Neural cell (in vitro differentiated cells): ENCODE results near the gene HDDC3. TPM values are rescaled to one million over a fixed set of nuclear protein-coding genes. Genes with fewer than 3 reads are reported as not detected.

Experiments used
- H2AFZ ChIP-seq: fragments of 200-600, 300-800 bp; sonication (generic), shearing (Covaris generic); 2 replicates; pipeline ENCODE4 v1.6.0; 2014; ENCODE audit warnings: low read depth, mild to moderate bottlenecking, antibody characterized with exemption, low read length, moderate library complexity
- H3F3A ChIP-seq: fragments of 200-600 bp; shearing (Covaris generic); 2 replicates; pipeline ENCODE4 v1.6.1; 2016; ENCODE audit warnings: mild to moderate bottlenecking, moderate library complexity, mixed read lengths, antibody characterized with exemption, low read length; ENCODE audit not compliant: insufficient read depth, poor library complexity, severe bottlenecking
- H3K27ac ChIP-seq: fragments of 200-600, 300-800 bp; sonication (generic), shearing (Covaris generic); 2 replicates; pipeline ENCODE4 v1.5.1; 2014; ENCODE audit warnings: mild to moderate bottlenecking, low read length, moderate library complexity
- H3K27me3 ChIP-seq: fragments of 300-800, 200-600 bp; sonication (generic), shearing (Covaris generic); 2 replicates; pipeline ENCODE4 v1.6.0; 2014; ENCODE audit warnings: mild to moderate bottlenecking, low read depth, low read length, moderate library complexity; ENCODE audit not compliant: insufficient read depth
- H3K36me3 ChIP-seq: fragments of 300-800, 200-600 bp; sonication (generic), shearing (Covaris generic); 2 replicates; pipeline ENCODE4 v1.5.1; 2014; ENCODE audit warnings: mild to moderate bottlenecking, antibody characterized with exemption, low read length, moderate library complexity; ENCODE audit not compliant: insufficient read depth
- H3K4me2 ChIP-seq: fragments of 300-800, 200-600 bp; sonication (generic), shearing (Covaris generic); 2 replicates; pipeline ENCODE4 v1.6.0; 2014; ENCODE audit warnings: mild to moderate bottlenecking, low read length
- H3K4me3 ChIP-seq: fragments of 300-800, 200-600 bp; sonication (generic), shearing (Covaris generic); 2 replicates; pipeline ENCODE4 v1.5.1; 2014; ENCODE audit warnings: mild to moderate bottlenecking, low read length, moderate library complexity
- H3K79me2 ChIP-seq: fragments of 200-600 bp; shearing (Covaris generic); replicated peaks from 2 replicates; pipeline ENCODE4 v1.6.0; 2014; ENCODE audit warnings: mild to moderate bottlenecking, low read length, moderate library complexity; ENCODE audit not compliant: insufficient read depth
- H3K9ac ChIP-seq: fragments of 300-800, 200-600 bp; sonication (generic), shearing (Covaris generic); 2 replicates; pipeline ENCODE4 v1.6.1; 2016; ENCODE audit warnings: mild to moderate bottlenecking, low read length, mixed read lengths
- H3K9me2 ChIP-seq: fragments of 200-600 bp; shearing (Covaris generic); 2 replicates; pipeline ENCODE4 v1.6.1; 2016; ENCODE audit warnings: mild to moderate bottlenecking, low read length, mixed read lengths; ENCODE audit not compliant: insufficient read depth
- H3K9me3 ChIP-seq: fragments of 200-600, 300-800 bp; sonication (generic), shearing (Covaris generic); 2 replicates; pipeline ENCODE4 v1.6.1; 2016; ENCODE audit warnings: mild to moderate bottlenecking, mixed run types, low read length, moderate library complexity, mixed read lengths
- H4K20me1 ChIP-seq: fragments of 200-600 bp; shearing (Covaris generic); 2 replicates; pipeline ENCODE4 v1.6.1; 2016; ENCODE audit warnings: mild to moderate bottlenecking, mixed run types; ENCODE audit not compliant: insufficient read depth
- CTCF ChIP-seq: fragments of 450-650 bp; IDR thresholded peaks from 2 replicates; pipeline ENCODE4 v1.5.1; 2014; ENCODE audit warnings: antibody characterized with exemption, mild to moderate bottlenecking, moderate library complexity; ENCODE audit not compliant: poor library complexity, severe bottlenecking
- EP300 ChIP-seq: fragments of 450-650 bp; conservative IDR thresholded peaks from 2 replicates; pipeline ENCODE4 v1.6.1; 2014; ENCODE audit warnings: antibody characterized with exemption, mild to moderate bottlenecking, moderate library complexity; ENCODE audit not compliant: poor library complexity, severe bottlenecking
- EZH2 ChIP-seq: fragments of 200-600, 300-800 bp; shearing (Covaris generic), sonication (generic); IDR thresholded peaks from 2 replicates; pipeline ENCODE4 v1.6.1; 2014; ENCODE audit warnings: antibody characterized with exemption, low read length, borderline replicate concordance, mild to moderate bottlenecking; ENCODE audit not compliant: insufficient read depth, poor library complexity, severe bottlenecking
- MXI1 ChIP-seq: fragments of 450-650 bp; conservative IDR thresholded peaks from 2 replicates; pipeline ENCODE4 v1.6.1; 2014; ENCODE audit warnings: antibody characterized with exemption, mild to moderate bottlenecking; ENCODE audit not compliant: poor library complexity, severe bottlenecking
- RAD21 ChIP-seq: fragments of 450-650 bp; conservative IDR thresholded peaks from 2 replicates; pipeline ENCODE4 v1.6.1; 2014; ENCODE audit warnings: antibody characterized with exemption, mild to moderate bottlenecking, moderate library complexity
- REST ChIP-seq: IDR thresholded peaks from 2 replicates; pipeline ENCODE4 v1.6.1; 2012; ENCODE audit warnings: borderline replicate concordance
- polyA plus RNA-seq: library from polyadenylated mRNA; depleted of rRNA; stranded (reverse); fragments of >200 nt; gene quantifications from 2 replicates; pipeline ENCODE4 v1.2.3, GENCODE V29; 2014

Gene HDDC3
- polyA plus RNA-seq, 1 donor from 2014 or later, result 20.1 TPM

- Histone ChIP-seq H2AFZ (no peak within 1 kb of the TSS), H3K4me3 (no peak within 1 kb of the TSS), H3K9ac (no peak within 1 kb of the TSS), H3K79me2 (no peaks in the 10 kb centered on the region), H3K9me3 (no peaks in the 10 kb centered on the region), H3F3A (no peaks in the 10 kb centered on the region), H3K27me3 (no peaks in the 10 kb centered on the region), H3K9me2 (no peaks in the 10 kb centered on the region), H3K4me2 (no peak within 1 kb of the TSS), H4K20me1 (no peaks in the 10 kb centered on the region), H3K36me3 (no peaks in the 10 kb centered on the region), H3K27ac (no peak within 1 kb of the TSS)
- no peak for TF ChIP-seq MXI1
Observed at GRCh38 chr15:90883976-90884718, 48.2 kb downstream of the HDDC3 start, which contains the start of gene FES. TSS of gene FES (plus strand) at chr15:90884504. CDS start at chr15:90885046, 542 bp downstream.

GRCh38 chr15:90883526-90883975 lies 48.8 kb downstream of the HDDC3 start:
- H3K9me2 ChIP-seq, result no peaks in the 10 kb centered on the region
- no peaks in the 10 kb centered on the region for H4K20me1 ChIP-seq
- H3K9me3 ChIP-seq, result no peaks in the 10 kb centered on the region
- no peaks in the 10 kb centered on the region for H3K27me3 ChIP-seq
- H3K4me3 ChIP-seq, result no peak overlapping the region
- no peak overlapping the region for H3K9ac ChIP-seq
- H3K79me2 ChIP-seq, result no peaks in the 10 kb centered on the region
- TF ChIP-seq RAD21 (no peak), REST (no peak), EP300 (no peak), EZH2 (no peak), CTCF (no peak)
- no peak overlapping the region for H3K4me2 ChIP-seq
- H2AFZ ChIP-seq, result no peak overlapping the region
- H3K27ac ChIP-seq, result no peak overlapping the region
- H3F3A ChIP-seq, result no peaks in the 10 kb centered on the region
- no peaks in the 10 kb centered on the region for H3K36me3 ChIP-seq
